Activated T-cell treated with anti-CD3 and anti-CD28 coated beads, Interleukin-2, amount 50 U/mL, for 1 hour (primary cell): ENCODE data around the gene CEP112.
"Not testable (repeated sequence)": the region's sequence is repeated elsewhere in the genome, so short reads cannot be mapped to it uniquely, and the experiment has no call there.

Experiments used
- DNase-seq: peaks from one replicate; pipeline ENCODE4 v3.0.0-alpha.2; 2020

Gene CEP112

DNA sequence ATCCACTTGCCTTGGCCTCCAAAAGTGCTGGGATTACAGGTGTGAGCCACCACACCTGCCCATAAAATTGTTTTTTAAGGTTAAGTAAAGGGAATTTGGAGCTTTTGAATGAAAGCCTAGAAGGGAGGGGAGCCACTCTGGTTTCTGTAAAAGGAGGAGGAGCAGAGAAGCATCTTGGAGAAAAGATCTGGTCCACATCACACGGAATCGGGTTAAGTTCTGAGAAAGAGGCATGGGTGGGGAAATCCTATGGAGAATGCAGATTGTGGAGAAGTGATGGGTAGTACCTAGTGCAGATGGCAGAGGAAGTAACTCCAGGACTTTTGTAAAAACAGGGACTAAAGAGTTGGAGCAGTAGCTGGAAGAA, 18.3 kb upstream of the CEP112 start:
- DNase-seq = no peak

DNA sequence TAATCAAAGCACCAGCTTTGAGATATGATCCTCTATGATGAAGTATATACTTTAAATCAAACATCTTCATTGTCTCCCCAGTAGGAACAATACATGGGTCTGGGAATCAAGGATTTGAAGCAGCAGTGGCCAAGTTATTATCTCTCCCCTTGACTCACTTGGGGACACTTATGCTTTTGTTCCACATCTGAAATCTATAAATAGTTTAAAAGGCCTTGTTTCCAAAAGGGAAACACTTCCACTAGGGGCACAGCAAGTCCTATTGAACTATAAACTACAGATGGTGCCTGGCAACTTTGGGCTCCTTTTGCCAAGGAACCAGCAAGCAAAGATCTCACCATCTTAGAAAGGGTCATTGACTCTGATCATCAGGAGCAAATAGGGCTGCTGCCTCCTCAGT, 16.0 kb upstream of the CEP112 start:
- no peak for DNase-seq

- no peak for DNase-seq
These were observed 11.5 kb upstream of the CEP112 start for GRCh38 chr17:66203274-66204015.

DNA sequence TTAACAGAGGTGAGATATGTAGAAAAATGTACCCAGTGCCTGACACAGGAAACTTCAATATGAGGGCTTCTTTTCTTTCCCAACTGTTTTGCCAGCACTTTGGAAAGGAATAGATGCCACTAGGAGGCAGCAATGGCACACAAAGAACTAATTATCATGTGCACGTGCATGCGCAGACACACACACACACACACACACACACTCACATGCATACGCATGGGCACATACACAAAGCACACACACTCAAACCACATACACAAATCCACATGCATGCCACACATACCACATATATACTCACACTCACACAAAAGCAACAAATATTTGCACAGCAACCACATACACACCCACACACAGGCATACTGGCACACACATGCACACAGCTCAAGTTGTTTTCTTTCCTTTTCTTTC, 8.8 kb upstream of the CEP112 start:
- DNase-seq = no peak

GRCh38 chr17:66198242-66198641, 6.3 kb upstream of the CEP112 start:
- no peak for DNase-seq

- DNase-seq = no peak
These were observed 400 bp upstream of the CEP112 start for GRCh38 chr17:66192378-66192687.

DNA sequence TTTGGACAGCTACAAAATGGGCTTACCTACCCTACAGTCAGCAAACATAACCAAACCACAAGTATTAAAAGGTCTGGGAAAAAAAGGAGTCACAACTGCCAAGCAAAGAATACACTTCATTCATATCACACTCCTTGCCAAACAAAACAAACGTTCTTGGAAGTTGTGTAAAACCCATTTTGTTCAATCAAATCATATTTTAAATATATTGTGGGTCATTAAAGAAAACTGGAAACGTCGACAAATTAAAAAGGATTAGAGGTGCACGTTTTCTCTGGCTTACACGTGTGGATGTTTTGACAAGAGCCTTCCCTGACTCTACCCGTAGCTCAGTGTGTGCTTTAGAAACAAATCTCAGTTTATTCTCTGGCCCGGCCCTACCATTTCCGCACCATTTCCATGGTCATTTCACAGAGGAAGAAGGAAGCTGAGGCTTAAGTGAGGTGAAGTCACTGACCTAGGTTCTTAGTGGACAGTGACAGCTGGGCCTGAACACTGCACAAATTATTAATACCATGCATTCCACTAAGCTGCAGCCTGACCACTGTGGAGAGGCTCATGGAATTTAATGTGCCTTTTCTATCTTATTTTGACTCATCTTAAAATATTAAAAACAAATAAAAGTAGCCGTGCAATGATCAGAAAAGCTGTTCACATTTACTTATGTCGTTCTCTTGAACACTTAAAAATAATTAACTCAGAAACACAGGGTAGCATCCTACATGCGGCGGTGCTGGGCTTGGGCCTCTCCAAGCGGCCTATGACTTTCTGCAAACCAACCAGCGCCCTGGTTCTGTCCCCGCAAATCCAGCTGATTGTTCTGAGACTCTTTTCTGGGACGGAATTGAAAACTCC, 968 bp downstream of the CEP112 start:
- DNase-seq = no peak

GRCh38 chr17:66187718-66188117, 4.2 kb downstream of the CEP112 start:
- DNase-seq = no peak

DNA sequence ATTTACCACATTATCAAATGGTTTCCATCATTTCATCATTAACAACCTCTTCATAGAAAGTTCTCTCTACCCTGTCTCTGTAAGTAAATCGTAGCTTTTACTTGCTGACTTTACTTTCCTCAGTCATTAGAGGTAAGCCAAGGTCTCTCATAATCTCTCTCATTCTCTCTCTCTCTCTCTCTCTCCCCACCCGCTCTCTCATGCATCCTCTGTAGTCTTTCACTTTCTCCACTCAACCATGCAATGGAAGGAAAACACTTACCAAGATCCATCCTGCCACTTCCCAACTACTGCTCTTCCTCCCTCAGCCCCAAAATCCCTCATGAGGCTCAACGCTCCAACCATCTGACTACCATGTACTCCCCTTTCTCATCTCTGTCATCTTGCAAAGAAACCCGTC, 6.1 kb downstream of the CEP112 start:
- DNase-seq = no peak

DNA sequence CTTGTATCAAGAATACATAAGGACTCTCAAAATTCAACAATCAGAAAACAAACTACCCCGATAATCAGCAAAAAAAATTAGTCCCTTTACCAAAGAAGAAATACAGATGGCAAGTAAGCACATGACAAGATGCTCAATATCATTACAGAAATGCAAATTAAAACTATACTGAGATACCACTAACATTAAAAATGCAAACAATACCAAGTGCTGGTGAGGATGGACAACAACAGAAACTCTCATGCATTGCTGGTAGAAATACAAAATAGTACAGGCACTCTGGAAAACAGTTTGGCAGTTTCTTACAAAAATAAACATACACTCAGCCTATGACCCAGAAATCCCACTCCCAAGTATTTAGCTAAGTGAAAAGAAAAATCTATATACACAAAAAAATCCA, 7.5 kb downstream of the CEP112 start:
- no peak for DNase-seq

GRCh38 chr17:66183529-66183928, 8.4 kb downstream of the CEP112 start:
- no peak for DNase-seq

DNA sequence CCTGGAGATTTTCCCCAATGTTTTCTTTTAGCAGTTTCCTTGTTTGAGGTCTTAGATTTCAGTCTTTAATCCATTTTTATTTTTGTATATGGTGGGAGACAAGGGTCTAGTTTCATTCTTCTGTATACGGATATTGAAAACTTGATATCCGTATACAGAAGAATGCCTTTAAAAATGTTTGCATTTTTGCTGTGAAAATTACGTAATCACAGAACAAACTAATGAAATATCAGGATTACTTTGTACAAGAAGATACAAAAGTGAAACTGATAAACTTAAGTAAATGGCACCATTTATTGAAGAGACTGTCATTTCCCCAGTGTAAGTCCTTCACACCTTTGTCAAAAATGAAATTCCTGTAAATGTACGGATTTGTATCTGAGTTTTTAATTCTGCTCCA, 13.3 kb downstream of the CEP112 start:
- DNase-seq = no peak

- DNase-seq = no peak
These were observed 14.9 kb downstream of the CEP112 start for GRCh38 chr17:66177048-66177447.

GRCh38 chr17:66175892-66176291, 16.0 kb downstream of the CEP112 start:
- no peak for DNase-seq

DNA sequence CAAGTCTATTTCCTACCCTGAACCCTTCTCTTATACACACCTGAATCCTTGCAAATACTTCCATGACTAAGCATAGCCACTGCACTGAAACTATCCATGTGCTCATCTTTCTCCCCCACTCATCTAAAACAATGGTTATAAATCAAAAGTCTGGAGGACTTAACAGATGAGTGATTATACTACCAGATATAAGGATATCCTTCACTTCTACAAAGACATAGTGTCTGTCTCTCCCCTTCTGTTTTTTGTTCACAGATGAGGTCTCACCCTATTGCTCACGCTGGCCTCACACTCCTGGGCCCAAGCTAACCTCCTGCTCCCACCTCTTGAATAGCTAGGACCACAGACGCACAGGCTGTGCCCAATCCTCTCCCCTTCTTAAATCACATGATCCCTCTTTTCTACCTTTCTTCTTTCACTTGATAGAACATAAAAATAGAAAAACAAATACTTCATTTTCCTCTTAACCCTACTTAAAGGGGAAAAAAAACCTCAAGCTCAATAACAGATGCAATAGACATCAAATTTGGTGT, 19.2 kb downstream of the CEP112 start:
- DNase-seq = no peak

- no peak for DNase-seq
These were observed 19.8 kb downstream of the CEP112 start for GRCh38 chr17:66172144-66172543.

GRCh38 chr17:66171692-66172091, 20.2 kb downstream of the CEP112 start:
- no peak for DNase-seq

DNA sequence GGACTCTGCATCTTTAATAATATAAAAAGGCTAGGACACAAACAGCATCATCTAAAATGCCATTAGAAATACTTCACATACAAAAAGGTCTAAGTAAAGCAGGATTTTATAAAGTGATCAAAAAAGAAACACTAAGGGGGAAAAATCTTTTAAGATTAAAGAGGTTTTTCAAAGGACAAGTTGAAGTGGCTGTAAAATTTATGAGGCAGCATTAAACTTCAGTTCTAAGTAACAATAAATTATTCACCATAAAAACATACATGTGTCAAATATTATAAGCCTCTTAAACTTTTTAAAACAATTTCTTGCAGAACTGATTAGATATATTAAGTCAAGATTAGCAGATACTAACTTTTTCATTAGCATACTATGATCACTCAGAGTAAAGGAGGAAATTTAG, 20.8 kb downstream of the CEP112 start:
- no peak for DNase-seq

DNA sequence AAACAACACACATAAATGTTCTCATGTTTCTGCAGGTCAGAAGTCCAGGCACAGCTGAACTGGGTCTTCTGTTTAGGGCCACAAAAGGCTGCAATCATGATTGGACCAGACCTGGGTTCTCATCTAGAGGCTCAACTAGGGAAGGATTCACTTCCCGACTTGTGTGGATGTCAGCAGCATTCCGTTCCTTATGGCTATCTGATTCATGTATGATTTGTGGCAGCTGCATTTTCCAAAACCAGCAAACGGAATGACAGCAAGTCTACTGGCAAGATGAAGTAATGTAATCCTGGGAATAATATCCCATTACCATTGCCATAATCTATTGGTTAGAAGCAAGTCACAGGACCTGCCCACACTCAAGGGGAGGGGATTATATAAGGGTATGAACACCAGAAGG, 22.1 kb downstream of the CEP112 start:
- DNase-seq = no peak

- DNase-seq = no peak
These were observed 24.6 kb downstream of the CEP112 start for GRCh38 chr17:66167189-66167815.

DNA sequence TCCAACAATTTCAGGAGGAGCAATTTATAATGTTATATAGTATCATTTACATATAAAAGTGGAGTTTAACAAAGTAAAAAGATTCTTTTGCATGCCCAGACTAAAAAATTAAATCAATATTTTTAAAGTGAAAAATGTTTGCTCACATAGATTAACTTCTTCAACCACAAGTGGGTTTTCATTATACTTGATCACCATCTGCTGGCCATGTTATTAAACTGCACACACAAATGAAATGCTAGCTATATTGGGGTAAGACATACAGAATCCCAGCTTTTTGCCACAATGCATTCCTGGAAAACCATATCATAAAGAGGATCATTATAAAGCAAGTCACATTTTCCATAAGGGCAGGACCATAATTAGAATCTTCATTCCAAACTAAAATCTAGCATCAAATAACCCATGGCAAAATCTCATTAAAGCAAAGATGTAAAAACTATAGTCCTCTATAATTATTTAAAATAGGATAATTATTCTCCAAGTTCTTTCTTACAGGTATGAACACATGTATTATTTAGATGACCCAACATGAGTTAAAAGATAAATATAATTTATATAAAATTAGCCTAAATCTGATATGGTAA, 26.3 kb downstream of the CEP112 start:
- no peak for DNase-seq

DNA sequence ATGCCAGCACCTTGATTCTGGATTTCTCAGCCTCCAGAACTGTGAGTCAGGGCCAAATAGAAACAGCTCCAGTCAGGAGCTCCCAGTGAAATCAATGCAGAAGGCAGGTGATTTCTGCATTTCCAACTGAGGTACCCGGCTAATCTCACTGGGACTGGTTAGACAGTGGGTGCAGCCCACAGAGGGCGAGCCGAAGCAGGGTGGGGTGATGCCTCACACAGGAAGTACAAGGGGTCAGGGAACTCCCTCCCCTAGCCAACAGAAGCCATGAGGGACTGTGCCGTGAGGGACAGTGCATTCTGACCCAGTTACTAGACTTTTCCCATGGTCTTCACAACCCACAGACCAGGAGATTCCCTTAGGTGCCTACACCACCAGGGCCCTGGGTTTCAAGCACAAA, 36.9 kb downstream of the CEP112 start:
- DNase-seq = not testable (repeated sequence)

GRCh38 chr17:66152756-66153155, 39.2 kb downstream of the CEP112 start:
- DNase-seq = no peak

DNA sequence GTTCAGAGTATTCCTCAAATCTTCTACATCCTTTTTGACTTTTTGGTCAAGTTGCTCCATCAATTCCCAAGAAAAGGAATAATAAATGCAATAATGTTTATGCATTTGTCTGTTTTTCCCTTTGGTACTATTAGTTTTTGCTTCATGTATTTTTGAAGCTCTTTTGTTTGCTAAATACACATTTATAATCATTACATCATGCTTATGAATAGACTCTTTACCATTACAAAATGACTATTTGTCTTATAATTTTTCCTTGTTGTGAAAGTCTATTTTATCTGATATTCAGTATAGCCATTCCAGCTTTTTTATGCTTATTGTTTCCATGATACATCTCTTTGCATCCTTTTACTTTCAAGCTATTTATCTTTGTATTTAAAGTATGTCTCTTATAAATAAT, 41.2 kb downstream of the CEP112 start:
- DNase-seq = no peak
